Activated CD4-positive, alpha-beta T cell treated with anti-CD3 and anti-CD28 coated beads, Interleukin-2, amount 10 ng/mL, durations not matched to agents 7 days and 5 days (primary cell): ENCODE measurements around the gene DLL4. TPM values are rescaled to one million over a fixed set of nuclear protein-coding genes. Genes with fewer than 3 reads are reported as not detected.
A peak's percentile ranks its signal among the peaks of the same experiment; 100 is the strongest.

ENCODE experiments used
- CTCF ChIA-PET: fragments of 350-600 bp; sonication (Branson Sonifier 250); formaldehyde crosslinking; loops from one replicate; lab custom pipeline; 2021; ENCODE audit warnings: antibody characterized with exemption; lab: Charles Lee
- POLR2A ChIA-PET: fragments of 350-600 bp; sonication (Branson Sonifier 250); formaldehyde crosslinking; loops from one replicate; lab custom pipeline; 2021; ENCODE audit warnings: antibody characterized with exemption; lab: Charles Lee
- DNase-seq: peaks from one replicate; pipeline ENCODE4 v3.0.0-alpha.2; 2020
- H3K27ac Mint-ChIP-seq: one replicate; pipeline ENCODE4 v1.8.0; 2021; ENCODE audit warnings: mild to moderate bottlenecking, moderate library complexity, mixed read lengths
- H3K27me3 Mint-ChIP-seq: one replicate; pipeline ENCODE4 v1.8.0; 2021; ENCODE audit warnings: mixed read lengths
- H3K36me3 Mint-ChIP-seq: one replicate; pipeline ENCODE4 v1.8.0; 2021; ENCODE audit warnings: low read depth, mixed read lengths
- H3K4me1 Mint-ChIP-seq: one replicate; pipeline ENCODE4 v1.8.0; 2021; ENCODE audit warnings: mixed read lengths
- H3K4me3 Mint-ChIP-seq: one replicate; pipeline ENCODE4 v1.8.0; 2021; ENCODE audit warnings: mild to moderate bottlenecking, moderate library complexity, mixed read lengths
- H3K9me3 Mint-ChIP-seq: one replicate; pipeline ENCODE4 v1.8.0; 2021; ENCODE audit warnings: mixed read lengths
- total RNA-seq, 2 experiments: library from RNA; stranded (reverse); gene quantifications; one replicate each; pipeline ENCODE4 v1.2.3, GENCODE V29; 2021

DLL4 gene
- total RNA-seq = not detected

DNA sequence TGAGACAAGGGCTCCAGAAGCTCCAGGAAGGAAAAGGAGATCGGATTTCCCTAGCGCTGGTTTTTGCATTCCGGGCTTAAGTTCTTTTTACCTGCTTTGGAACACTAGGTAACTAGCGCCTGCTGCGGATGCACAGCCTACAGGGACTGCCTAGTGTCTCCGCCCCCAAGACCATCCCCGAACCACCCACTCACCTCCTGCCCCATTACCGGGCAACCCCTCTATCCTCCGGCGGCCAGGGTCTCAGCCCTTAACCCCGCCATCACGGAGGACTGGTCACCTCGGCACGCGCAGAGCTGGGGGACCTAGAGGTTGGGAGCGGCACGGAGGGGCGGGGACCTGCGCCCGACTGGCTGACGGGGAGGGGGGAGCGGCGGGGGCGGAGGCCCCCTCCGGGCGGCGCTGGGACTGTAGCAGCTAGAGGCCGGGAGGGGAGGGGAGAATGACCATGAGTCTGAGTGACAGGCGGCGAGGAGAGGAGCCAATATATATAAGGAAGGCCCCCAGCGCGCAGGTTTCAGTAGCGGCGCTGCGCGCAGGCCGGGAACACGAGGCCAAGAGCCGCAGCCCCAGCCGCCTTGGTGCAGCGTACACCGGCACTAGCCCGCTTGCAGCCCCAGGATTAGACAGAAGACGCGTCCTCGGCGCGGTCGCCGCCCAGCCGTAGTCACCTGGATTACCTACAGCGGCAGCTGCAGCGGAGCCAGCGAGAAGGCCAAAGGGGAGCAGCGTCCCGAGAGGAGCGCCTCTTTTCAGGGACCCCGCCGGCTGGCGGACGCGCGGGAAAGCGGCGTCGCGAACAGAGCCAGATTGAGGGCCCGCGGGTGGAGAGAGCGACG, at the start of gene DLL4:
Gene DLL4, plus strand, starts transcription at position 520 of the 839 bp plus-strand sequence. CDS start 329 bp downstream, outside the sequence.
- DNase-seq = peak; percentile 51
- CTCF ChIA-PET = interaction anchor here (1.1 to 4.0 kb wide), 7 partner anchors 12 to 59 kb away, joined by 3 to 33 read pairs (median 9); partner anchors contain the start of gene VPS18
- no peaks in the 10 kb centered on the region for H3K36me3 Mint-ChIP-seq
- POLR2A ChIA-PET = no interaction called here
- peaks cover 82% of the 10 kb centered on the region for H3K27me3 Mint-ChIP-seq
- peak within 1 kb of the TSS; percentile 60 for H3K4me3 Mint-ChIP-seq
- H3K4me1 Mint-ChIP-seq = peaks cover 46% of the 10 kb centered on the region
- H3K9me3 Mint-ChIP-seq = no peaks in the 10 kb centered on the region
- no peak within 1 kb of the TSS for H3K27ac Mint-ChIP-seq

DNA sequence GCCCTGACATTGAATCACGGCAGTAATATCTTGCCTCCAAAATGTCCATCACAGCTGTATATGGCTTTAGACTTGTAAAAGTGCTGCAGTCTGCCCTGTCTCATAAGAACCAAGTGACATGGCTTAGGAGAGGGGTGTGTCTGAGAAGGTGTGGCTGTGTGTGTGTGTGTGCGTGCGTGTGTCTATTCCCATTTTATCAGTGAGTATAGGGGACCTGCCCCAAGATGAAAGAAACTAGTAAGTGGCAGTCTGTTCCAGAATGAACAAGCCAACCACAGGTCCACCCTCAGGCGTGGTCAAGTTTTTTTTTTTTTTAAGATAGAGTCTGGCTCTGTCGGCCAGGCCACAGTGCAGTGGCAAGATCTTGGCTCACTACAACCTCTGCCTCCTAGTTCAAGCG, 49.5 kb upstream of the DLL4 start:
- ChIA-PET POLR2A (no interaction called here), CTCF (interaction anchor here (0.6 to 6.1 kb wide), 3 partner anchors 15 to 63 kb away, joined by 3 to 31 read pairs (median 4); partner anchors contain the start of gene VPS18)
- Mint-ChIP-seq H3K27ac (no peak overlapping the region), H3K4me1 (peaks cover 22% of the 10 kb centered on the region), H3K9me3 (no peaks in the 10 kb centered on the region), H3K4me3 (no peak overlapping the region), H3K27me3 (peaks cover 11% of the 10 kb centered on the region), H3K36me3 (no peaks in the 10 kb centered on the region)
- DNase-seq = no peak

DNA sequence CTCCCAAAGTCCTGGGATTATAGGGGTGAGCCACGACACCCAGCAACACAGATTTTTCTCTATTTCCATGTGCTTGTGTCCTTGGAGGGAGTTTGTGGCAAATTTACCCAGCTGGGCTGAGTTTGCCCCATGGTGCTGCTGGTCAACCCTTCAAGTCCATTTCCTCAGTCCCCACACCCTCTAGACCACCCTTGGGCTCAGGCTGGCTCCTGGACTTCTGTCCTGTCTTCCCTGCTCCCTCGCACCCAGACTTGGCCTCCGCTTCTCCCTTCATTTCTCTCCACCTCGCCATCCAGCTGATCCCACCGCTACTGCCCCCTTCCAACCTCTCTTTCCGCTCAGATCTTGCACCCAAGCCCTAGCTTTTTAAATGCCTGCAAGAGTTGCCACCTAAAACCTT, 47.8 kb upstream of the DLL4 start:
- ChIA-PET CTCF (interaction anchor here (1.4 to 6.1 kb wide), 4 partner anchors 11 to 32 kb away, joined by 3 to 31 read pairs (median 9); partner anchors contain the start of gene VPS18), POLR2A (no interaction called here)
- Mint-ChIP-seq H3K36me3 (no peaks in the 10 kb centered on the region), H3K27ac (no peak overlapping the region), H3K4me3 (no peak overlapping the region), H3K27me3 (peaks cover 10% of the 10 kb centered on the region), H3K4me1 (peaks cover 32% of the 10 kb centered on the region), H3K9me3 (no peaks in the 10 kb centered on the region)
- no peak for DNase-seq

DNA sequence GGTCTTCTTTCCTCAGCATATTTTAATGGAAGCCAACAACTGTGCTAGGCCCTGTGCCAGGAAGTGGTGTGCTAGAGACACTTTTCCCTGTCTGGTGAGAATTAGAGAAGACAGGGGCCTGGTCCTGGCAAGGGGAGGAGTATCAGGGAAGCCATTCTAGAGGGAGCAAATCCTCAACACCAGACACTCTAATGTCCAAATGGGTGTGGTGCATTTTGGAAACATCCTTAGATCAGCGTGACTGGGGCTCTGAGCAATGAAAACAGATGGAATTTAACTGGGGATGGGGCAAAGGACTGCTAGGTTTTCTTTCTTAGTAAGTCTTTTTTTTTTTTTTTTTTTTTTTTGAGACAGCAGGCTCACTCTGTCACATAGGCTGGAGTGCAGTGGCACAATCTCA, 42.6 kb upstream of the DLL4 start:
- Mint-ChIP-seq H3K27me3 (peaks cover 11% of the 10 kb centered on the region), H3K4me1 (peaks cover 22% of the 10 kb centered on the region), H3K4me3 (no peak overlapping the region), H3K9me3 (no peaks in the 10 kb centered on the region), H3K27ac (no peak overlapping the region), H3K36me3 (no peaks in the 10 kb centered on the region)
- CTCF ChIA-PET = interaction anchor here (0.6 to 1.6 kb wide), 2 partner anchors 19 to 46 kb away, joined by 3 read pairs; no protein-coding TSS in a partner anchor
- POLR2A ChIA-PET = no interaction called here
- DNase-seq = no peak

DNA sequence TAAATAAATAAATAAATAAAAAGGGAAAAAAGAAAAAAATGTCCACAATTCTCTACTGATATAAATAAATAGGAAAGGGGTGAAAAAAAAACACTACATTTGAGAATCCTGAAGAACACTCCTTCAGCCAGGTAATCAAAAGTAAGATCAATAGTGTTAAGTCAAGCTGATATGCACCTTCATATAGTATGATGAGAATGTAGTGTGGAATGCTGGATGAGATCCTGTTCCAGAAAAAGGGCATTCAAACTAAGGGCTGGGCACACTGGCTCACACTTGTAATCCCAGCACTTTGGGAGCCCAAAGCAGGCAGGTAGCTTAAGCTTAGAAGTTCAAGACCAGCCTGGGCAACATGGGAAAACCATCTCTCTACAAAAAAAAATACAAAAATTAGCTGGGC, 40.0 kb upstream of the DLL4 start:
- CTCF ChIA-PET = interaction anchor here (1.3 to 5.8 kb wide), 3 partner anchors 14 to 35 kb away, joined by 7 to 72 read pairs (median 8); no protein-coding TSS in a partner anchor

DNA sequence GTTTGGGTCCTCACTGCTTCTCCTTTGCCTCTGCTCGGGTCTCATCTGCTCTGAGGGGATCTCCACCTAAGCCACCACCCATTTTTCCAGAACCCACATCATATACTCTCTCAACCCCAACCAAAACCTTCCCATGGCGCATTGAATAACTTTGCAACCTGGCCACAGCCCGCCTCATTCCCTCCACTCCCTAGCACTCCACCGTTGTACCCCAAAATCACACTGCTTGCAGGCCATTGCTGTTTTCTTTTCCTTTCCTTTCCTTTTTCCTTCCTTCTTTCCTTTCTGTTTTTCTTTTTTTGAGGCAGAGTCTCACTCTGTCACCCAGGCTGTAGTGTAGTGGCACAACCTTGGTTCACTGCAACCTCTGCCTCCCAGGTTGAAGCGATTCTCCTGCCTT, 38.0 kb upstream of the DLL4 start:
- Mint-ChIP-seq H3K27me3 (peaks cover 4% of the 10 kb centered on the region), H3K27ac (no peak overlapping the region), H3K9me3 (no peaks in the 10 kb centered on the region), H3K4me1 (peaks cover 40% of the 10 kb centered on the region), H3K4me3 (no peak overlapping the region), H3K36me3 (peaks cover 8% of the 10 kb centered on the region)
- ChIA-PET CTCF (interaction anchor here (1.1 to 5.8 kb wide), 10 partner anchors 10 to 301 kb away, joined by 3 to 72 read pairs (median 5); no protein-coding TSS in a partner anchor), POLR2A (no interaction called here)
- DNase-seq = no peak

More for the DNA sequence above, 40.0 kb upstream of the DLL4 start:
- Mint-ChIP-seq H3K4me1 (peaks cover 37% of the 10 kb centered on the region), H3K4me3 (no peak overlapping the region), H3K36me3 (no peaks in the 10 kb centered on the region), H3K9me3 (no peaks in the 10 kb centered on the region), H3K27ac (no peak overlapping the region), H3K27me3 (peaks cover 11% of the 10 kb centered on the region)
- no peak for DNase-seq
- POLR2A ChIA-PET = interaction anchor here (1.3 kb wide), 1 partner anchor 31 kb away, joined by 3 read pairs; no protein-coding TSS in a partner anchor

DNA sequence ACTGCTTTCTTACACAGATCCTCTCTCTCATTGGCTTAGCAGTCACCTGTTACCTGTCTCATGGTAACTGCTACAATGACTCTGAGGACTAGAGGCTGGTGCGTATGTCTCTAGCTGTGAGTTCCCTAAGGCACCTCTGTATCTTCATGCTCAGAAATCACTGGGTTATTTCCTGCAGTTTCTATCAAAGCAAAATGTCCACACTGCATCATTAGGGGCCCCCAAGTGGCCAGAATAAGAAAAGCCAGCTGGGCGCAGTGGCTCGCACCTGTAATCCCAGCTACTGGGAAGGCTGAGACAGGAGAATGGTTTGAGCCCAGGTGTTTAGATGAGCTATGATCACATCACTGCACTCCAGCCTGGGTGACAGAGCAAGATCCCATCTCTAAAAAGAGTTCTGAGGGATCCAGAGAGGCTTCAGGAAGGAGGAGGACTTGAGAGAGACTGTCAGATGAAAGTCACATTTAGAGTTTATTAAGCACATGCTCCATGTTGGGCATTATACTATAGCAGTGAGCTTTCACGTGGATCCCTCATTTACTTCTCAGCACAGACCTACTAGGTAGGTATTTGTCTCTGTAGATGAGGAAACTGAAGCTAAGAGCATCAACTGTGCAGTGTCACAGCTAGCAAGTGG, 37.2 kb upstream of the DLL4 start:
- ChIA-PET POLR2A (interaction anchor here (0.6 kb wide), 1 partner anchor 323 kb away, joined by 3 read pairs; the partner anchor contains the start of gene RPUSD2), CTCF (interaction anchor here (0.6 to 5.8 kb wide), 18 partner anchors 11 to 302 kb away, joined by 3 to 72 read pairs (median 4); partner anchors contain the start of gene RAD51)
- Mint-ChIP-seq H3K4me3 (no peak overlapping the region), H3K9me3 (no peaks in the 10 kb centered on the region), H3K36me3 (peaks cover 9% of the 10 kb centered on the region), H3K4me1 (peaks cover 35% of the 10 kb centered on the region), H3K27me3 (peaks cover 4% of the 10 kb centered on the region), H3K27ac (no peak overlapping the region)
- DNase-seq = peak; percentile 37

DNA sequence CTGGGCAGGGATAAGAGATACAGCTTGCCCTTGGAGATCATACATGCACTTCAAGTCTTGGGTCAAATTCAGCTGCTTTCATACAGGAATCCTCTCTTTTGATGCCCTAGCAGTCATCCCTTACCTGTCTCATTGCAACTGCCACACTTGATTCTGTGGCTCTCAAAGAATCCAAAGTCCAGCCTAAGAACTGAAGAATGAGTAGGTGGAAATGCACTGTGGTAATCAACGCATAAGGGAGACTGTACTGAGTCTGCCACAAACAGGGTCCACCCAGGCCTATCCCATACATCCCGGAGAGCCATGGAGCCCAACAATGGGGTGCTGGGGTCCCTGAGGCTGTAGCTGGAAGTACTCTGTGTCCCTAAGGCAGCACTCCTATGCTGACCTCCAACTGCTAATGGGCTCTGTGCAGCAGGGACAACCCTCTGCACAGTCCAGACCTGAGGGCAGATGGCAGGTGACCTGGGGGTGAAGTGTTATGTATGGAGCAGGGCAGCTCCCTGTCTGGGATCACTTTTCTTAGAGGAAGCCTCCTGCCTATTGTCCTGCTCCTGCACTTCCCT, 36.6 kb upstream of the DLL4 start:
- H3K9me3 Mint-ChIP-seq = no peaks in the 10 kb centered on the region
- H3K4me3 Mint-ChIP-seq = no peak overlapping the region
- CTCF ChIA-PET = interaction anchor here (0.6 to 5.8 kb wide), 18 partner anchors 10 to 303 kb away, joined by 3 to 72 read pairs (median 4); partner anchors contain the start of gene RAD51

DNA sequence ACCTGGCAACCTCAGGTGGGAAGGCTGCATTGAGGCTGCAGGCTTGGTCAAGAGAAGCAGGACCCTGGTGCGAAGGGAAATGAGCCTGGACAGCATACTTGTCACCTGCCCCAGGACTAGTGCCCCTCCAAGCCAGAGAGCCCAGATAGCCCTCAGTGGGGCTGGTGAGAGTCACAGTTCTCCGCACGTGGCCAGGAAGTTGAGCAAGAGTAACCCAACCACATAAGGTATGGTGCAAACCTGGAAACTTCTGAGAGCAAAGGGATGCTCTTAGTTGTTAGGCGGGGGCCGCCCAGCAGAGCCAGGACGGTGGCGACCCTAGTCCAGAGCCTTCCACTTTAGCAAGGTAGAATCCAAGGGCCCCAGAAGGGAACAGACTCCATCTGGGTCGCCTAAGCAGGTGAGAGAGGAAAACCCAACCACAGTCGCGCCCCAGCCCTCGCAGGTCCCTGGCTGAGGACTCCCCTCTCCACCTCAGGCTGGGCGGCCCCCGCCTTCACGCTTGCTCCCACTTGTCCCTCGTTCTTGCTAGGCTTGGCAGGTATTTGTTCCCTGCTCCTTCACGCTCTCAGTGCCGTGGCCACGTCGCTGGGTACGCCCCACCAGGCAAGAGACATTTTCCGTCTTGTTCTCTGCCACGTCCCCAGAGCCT, 36.0 kb upstream of the DLL4 start:
- H3K27me3 Mint-ChIP-seq = peaks cover 4% of the 10 kb centered on the region
- no peak overlapping the region for H3K27ac Mint-ChIP-seq
- H3K9me3 Mint-ChIP-seq = no peaks in the 10 kb centered on the region
- ChIA-PET CTCF (interaction anchor here (0.8 to 7.6 kb wide), 19 partner anchors 10 to 375 kb away, joined by 3 to 165 read pairs (median 10); partner anchors contain the start of genes C15orf62 and SPINT1), POLR2A (no interaction called here)
- peak overlapping the region; percentile 100 for H3K4me3 Mint-ChIP-seq
- DNase-seq = no peak
- H3K36me3 Mint-ChIP-seq = peaks cover 14% of the 10 kb centered on the region
- H3K4me1 Mint-ChIP-seq = peaks cover 39% of the 10 kb centered on the region

More for the DNA sequence above, 36.6 kb upstream of the DLL4 start:
- POLR2A ChIA-PET = no interaction called here
- Mint-ChIP-seq H3K4me1 (peaks cover 37% of the 10 kb centered on the region), H3K36me3 (peaks cover 12% of the 10 kb centered on the region), H3K27ac (no peak overlapping the region), H3K27me3 (peaks cover 4% of the 10 kb centered on the region)
- DNase-seq = no peak

DNA sequence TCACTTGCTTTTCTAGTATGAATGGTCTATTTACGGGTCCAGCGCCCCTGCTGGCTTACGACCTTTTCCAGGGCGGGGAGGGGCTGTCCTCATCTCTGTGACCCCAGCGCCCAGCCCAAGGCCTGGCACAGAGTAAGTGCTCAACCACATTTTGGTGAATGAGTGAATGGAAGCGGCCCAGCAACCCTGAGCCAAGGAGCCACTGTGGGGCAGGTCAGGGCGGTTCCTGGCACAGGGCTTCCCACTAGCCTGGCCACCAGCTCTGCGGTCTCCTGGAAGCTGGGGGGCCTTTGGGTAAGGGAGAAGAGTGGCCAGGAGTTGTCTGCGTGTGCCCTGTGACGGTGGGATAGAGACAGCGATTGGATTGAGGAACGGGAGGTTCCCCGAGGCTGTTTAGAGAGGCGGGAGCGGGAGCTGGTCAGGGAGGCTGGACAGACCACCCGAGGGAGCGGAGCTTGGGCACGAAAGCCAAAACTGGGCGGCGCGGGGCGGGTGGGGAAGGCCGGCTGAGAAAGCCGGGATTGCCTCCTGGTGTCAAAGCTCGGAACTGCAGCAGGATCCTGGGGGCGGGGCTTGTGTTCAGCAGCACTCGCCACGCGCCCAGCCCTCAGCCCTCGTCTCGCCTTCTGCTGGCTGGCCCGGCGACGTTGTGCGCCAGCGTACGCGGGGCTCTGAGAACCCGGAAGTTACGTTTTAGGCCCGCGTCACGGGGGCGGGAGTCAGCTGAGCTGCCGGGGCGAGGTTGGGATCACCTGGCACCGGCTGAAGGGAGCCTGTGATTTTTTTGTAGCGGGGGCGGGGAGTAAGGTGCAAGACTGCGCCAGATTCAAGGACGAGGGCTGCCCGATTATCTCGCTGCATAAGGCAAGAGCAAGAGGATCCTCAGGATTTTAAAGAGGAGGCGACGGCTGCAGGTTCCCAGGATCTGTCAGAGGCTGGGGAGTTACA, 35.1 kb upstream of the DLL4 start, which contains the start of gene VPS18:
Gene VPS18, plus strand, starts transcription at position 718 of the 948 bp plus-strand sequence. CDS start 319 bp downstream, outside the sequence.
- Mint-ChIP-seq H3K27me3 (peaks cover 4% of the 10 kb centered on the region), H3K9me3 (no peaks in the 10 kb centered on the region), H3K4me1 (peaks cover 39% of the 10 kb centered on the region), H3K4me3 (peak within 1 kb of the TSS; percentile 100), H3K27ac (peak within 1 kb of the TSS; percentile 99), H3K36me3 (peaks cover 15% of the 10 kb centered on the region)
- ChIA-PET POLR2A (interaction anchor here (0.6 to 1.9 kb wide), 3 partner anchors 13 to 305 kb away, joined by 4 to 15 read pairs (median 7); no protein-coding TSS in a partner anchor), CTCF (interaction anchor here (0.5 to 7.6 kb wide), 44 partner anchors 9 to 1076 kb away, joined by 3 to 165 read pairs (median 4); partner anchors contain the start of genes C15orf62, CHP1, RAD51 and SPINT1)
- DNase-seq = peak; percentile 98
